ENCODE results near the gene SLC7A1. TPM values are rescaled to one million over a fixed set of nuclear protein-coding genes. Genes with fewer than 3 reads are reported as not detected.
A peak's percentile ranks its signal among the peaks of the same experiment; 100 is the strongest.

The SLC7A1 gene
- total and polyA plus RNA-seq, 8 donors, result 5.2 to 143 (median 32.9) TPM

GRCh38 chr13:29594303-29594709 is 1.2 kb downstream of the SLC7A1 start:
- H3K9me3 ChIP-seq, result no peaks in the 10 kb centered on the region
- intact Hi-C loops (cut with DNase I), result no loop called here
- FAIRE-seq (no peak), DNase-seq (peak in 4 of 6 donors; percentile 56 to 64 (median 59)), ATAC-seq (peak; percentile 52 to 68 (median 60))
- no peaks in the 10 kb centered on the region for H3K4me1 ChIP-seq
- 6 to 12% methylated on average over 9 of the region's 9 CpGs for WGBS, 2 donors
- TF ChIP-seq CTCF (IDR thresholded peaks at IDR 0.05), result no peak
- H3K27me3 ChIP-seq, result no peaks in the 10 kb centered on the region
- H3K4me3 ChIP-seq, result peak overlapping the region; percentile 76 to 99 (median 94)
- H3K36me3 ChIP-seq, result no peaks in the 10 kb centered on the region
- peak overlapping the region; percentile 90 to 95 (median 92) for H3K27ac ChIP-seq

GRCh38 chr13:29593605-29594297 is 1.7 kb downstream of the SLC7A1 start:
- no peak for TF ChIP-seq CTCF (IDR thresholded peaks at IDR 0.05)
- ATAC-seq (no peak), FAIRE-seq (peak; percentile 49), DNase-seq (no peak)
- WGBS, 2 donors, result 34 to 38% methylated on average over 8 of the region's 8 CpGs
- H3K4me1 ChIP-seq, result no peaks in the 10 kb centered on the region
- no peaks in the 10 kb centered on the region for H3K9me3 ChIP-seq
- H3K36me3 ChIP-seq, result no peaks in the 10 kb centered on the region
- intact Hi-C loops (cut with DNase I), result no loop called here
- H3K27me3 ChIP-seq, result no peaks in the 10 kb centered on the region
- H3K4me3 ChIP-seq, result peak overlapping the region in 3 of 4 donors; percentile 91 to 99 (median 98)
- peak overlapping the region; percentile 90 to 95 (median 92) for H3K27ac ChIP-seq

GRCh38 chr13:29591310-29591709 is 4.2 kb downstream of the SLC7A1 start:
- H3K27me3 ChIP-seq, result no peaks in the 10 kb centered on the region
- no peak for DNase-seq
- TF ChIP-seq CTCF (IDR thresholded peaks at IDR 0.05), result no peak
- WGBS, 2 donors, result 77 to 85% methylated on average over 5 of the region's 5 CpGs
- ATAC-seq, result no peak
- no peak overlapping the region for H3K27ac ChIP-seq
- peaks cover 0 to 6% (median 0%) of the 10 kb centered on the region in 3 donors for H3K4me1 ChIP-seq
- H3K9me3 ChIP-seq, result no peaks in the 10 kb centered on the region
- no peaks in the 10 kb centered on the region for H3K36me3 ChIP-seq
- intact Hi-C loops (cut with DNase I), result no loop called here
- no peak overlapping the region for H3K4me3 ChIP-seq
- no peak for FAIRE-seq

GRCh38 chr13:29589967-29590366 is 5.5 kb downstream of the SLC7A1 start:
- H3K36me3 ChIP-seq, result no peaks in the 10 kb centered on the region
- H3K9me3 ChIP-seq, result no peaks in the 10 kb centered on the region
- intact Hi-C loops (cut with DNase I), result no loop called here
- no peak for TF ChIP-seq CTCF (IDR thresholded peaks at IDR 0.05)
- H3K27ac ChIP-seq, result peak overlapping the region in 1 of 4 donors; percentile 34
- no peaks in the 10 kb centered on the region for H3K27me3 ChIP-seq
- FAIRE-seq (no peak), ATAC-seq (no peak), DNase-seq (no peak)
- H3K4me1 ChIP-seq, result peaks cover 0 to 8% (median 0%) of the 10 kb centered on the region in 3 donors
- no peak overlapping the region for H3K4me3 ChIP-seq
- 72 to 80% methylated on average over 7 of the region's 7 CpGs for WGBS, 2 donors

- no peak for TF ChIP-seq CTCF (IDR thresholded peaks at IDR 0.05)
- no peak for FAIRE-seq
- no peaks in the 10 kb centered on the region for H3K9me3 ChIP-seq
- H3K4me1 ChIP-seq, result peaks cover 0 to 8% (median 0%) of the 10 kb centered on the region in 3 donors
- H3K27ac ChIP-seq, result peak overlapping the region in 1 of 4 donors; percentile 34
- no peaks in the 10 kb centered on the region for H3K36me3 ChIP-seq
- H3K4me3 ChIP-seq, result no peak overlapping the region
- ATAC-seq, result peak in 2 of 4 donors; percentile 25 to 33
- intact Hi-C loops (cut with DNase I), result no loop called here
- DNase-seq, result no peak
- 55 to 72% methylated on average over 6 of the region's 6 CpGs for WGBS, 2 donors
- no peaks in the 10 kb centered on the region for H3K27me3 ChIP-seq
These were observed 6.3 kb downstream of the SLC7A1 start for GRCh38 chr13:29589234-29589633.
